K562 (cell line): ENCODE measurements around the gene SAP25. TPM values are rescaled to one million over a fixed set of nuclear protein-coding genes. Genes with fewer than 3 reads are reported as not detected.

ENCODE experiments used
- ATF6 ChIP-seq: sonication (generic); formaldehyde crosslinking; IDR thresholded peaks from 2 replicates; pipeline ENCODE4 v1.4.0; 2020; ENCODE audit warnings: mild to moderate bottlenecking, missing genetic modification reagents
- BCLAF1 ChIP-seq, 2 experiments: fragments of 450-650 bp in 1 of 2; IDR thresholded peaks; 2 replicates each; pipeline ENCODE4 v1.6.1; 2011 to 2017; ENCODE audit warnings: low read depth in 2 of 2, antibody characterized with exemption in 1 of 2, borderline replicate concordance in 1 of 2, low read length in 1 of 2, mild to moderate bottlenecking in 1 of 2, mixed read lengths in 1 of 2; ENCODE audit not compliant: control insufficient read depth in 1 of 2
- BRF1 ChIP-seq: IDR thresholded peaks from 3 replicates; pipeline ENCODE4 v1.6.1; 2011; ENCODE audit warnings: borderline replicate concordance, mild to moderate bottlenecking; ENCODE audit not compliant: insufficient read length; ENCODE audit errors: extremely low read depth
- CAMTA2 ChIP-seq: fragments of 250-450 bp; sonication (Bioruptor Pico); conservative IDR thresholded peaks from 2 replicates; pipeline ENCODE4 v1.5.1; 2022
- ESRRA ChIP-seq: fragments of 450-650 bp; IDR thresholded peaks from 2 replicates; pipeline ENCODE4 v1.6.1; 2014; ENCODE audit warnings: low read depth, mild to moderate bottlenecking, moderate library complexity, borderline replicate concordance
- HDAC8 ChIP-seq: fragments of 450-650 bp; IDR thresholded peaks from 2 replicates; pipeline ENCODE4 v1.6.1; 2016; ENCODE audit warnings: mild to moderate bottlenecking, missing genetic modification characterization, moderate library complexity, missing compliant biosample characterization
- MITF ChIP-seq: IDR thresholded peaks from 2 replicates; pipeline ENCODE4 v1.6.1; 2014; ENCODE audit warnings: antibody characterized with exemption
- NONO ChIP-seq, 2 experiments: fragments of 200-400 bp in 1 of 2; fragments of 450-650 bp in 1 of 2; formaldehyde crosslinking in 1 of 2; IDR thresholded peaks; 2 replicates each; pipeline ENCODE4 v1.6.1; 2017; ENCODE audit warnings: low read depth in 2 of 2, mild to moderate bottlenecking in 2 of 2, moderate library complexity in 2 of 2, low read length in 1 of 2
- NR2C2 ChIP-seq, 2 experiments: fragments of 200-800 bp in 1 of 2; sonication (Bioruptor generic) in 1 of 2; sonication (generic) in 1 of 2; formaldehyde crosslinking in 1 of 2; IDR thresholded peaks; 2 replicates each; pipeline versions ENCODE4 v1.6.1 to v1.8.0; 2016 to 2022; ENCODE audit warnings: mild to moderate bottlenecking in 1 of 2, missing compliant biosample characterization in 1 of 2, missing genetic modification characterization in 1 of 2, missing genetic modification reagents in 1 of 2
- NR3C1 ChIP-seq: sonication (generic); formaldehyde crosslinking; IDR thresholded peaks from 2 replicates; pipeline ENCODE4 v1.8.1; 2022; ENCODE audit warnings: missing genetic modification reagents
- PCBP2 ChIP-seq: fragments of 200-400 bp; formaldehyde crosslinking; IDR thresholded peaks from 2 replicates; pipeline ENCODE4 v1.6.1; 2018; ENCODE audit warnings: low read length, low read depth, mild to moderate bottlenecking, moderate library complexity; ENCODE audit not compliant: poor library complexity, severe bottlenecking
- PYGO2 ChIP-seq: fragments of 450-650 bp; IDR thresholded peaks from 2 replicates; pipeline ENCODE4 v1.6.1; 2016; ENCODE audit warnings: mild to moderate bottlenecking, missing genetic modification characterization, moderate library complexity, missing compliant biosample characterization
- XRCC3 ChIP-seq: fragments of 450-650 bp; IDR thresholded peaks from 2 replicates; pipeline ENCODE4 v1.6.1; 2017; ENCODE audit warnings: mild to moderate bottlenecking, moderate library complexity
- ZBTB33 ChIP-seq: sonication (generic); formaldehyde crosslinking; IDR thresholded peaks from 2 replicates; pipeline ENCODE4 v1.8.1; 2023; ENCODE audit warnings: mild to moderate bottlenecking, missing genetic modification reagents
- ZNF124 ChIP-seq: sonication (generic); formaldehyde crosslinking; IDR thresholded peaks from 2 replicates; pipeline ENCODE4 v1.8.1; 2022; ENCODE audit warnings: missing genetic modification reagents
- ZNF263 ChIP-seq: sonication (generic); formaldehyde crosslinking; IDR thresholded peaks from 2 replicates; pipeline ENCODE4 v1.8.0; 2022; ENCODE audit warnings: mild to moderate bottlenecking, missing genetic modification reagents, borderline replicate concordance
- polyA plus RNA-seq, 8 experiments: library from polyadenylated mRNA; depleted of rRNA in 4 of 8; stranded (reverse) in 5 of 8; unstranded in 3 of 8; fragments of >200 nt; fragmentation: Nextera tagmentation in 2 of 8; fragmentation: Illumina TruSeq in 1 of 8; extraction: Ambion mirVana in 2 of 8; extraction: Trizol in 1 of 8; gene quantifications; 2 replicates each; pipeline versions ENCODE4 v1.2.1 to v1.2.3, GENCODE V29; 2011 to 2014; ENCODE audit warnings: inconsistent platforms in 1 of 8, missing spikeins in 1 of 8
- total RNA-seq, 7 experiments: library from RNA; depleted of rRNA in 6 of 7; stranded (reverse); fragments of >200 nt in 6 of 7; fragmentation: Illumina TruSeq in 2 of 7; extraction: Trizol in 2 of 7; gene quantifications; 2 replicates each; pipeline versions ENCODE4 v1.2.1 to v1.2.3, GENCODE V29; 2011 to 2021; ENCODE audit warnings: low replicate concordance in 1 of 7

SAP25 gene
- total and polyA plus RNA-seq, 9 of the 15 experiments (the other 6 are each of a cell fraction or from before 2014, with no cell fraction given): 0.13 to 5.3 (median 0.78) TPM; not detected in 1

GRCh38 chr7:100604976-100605911, 31.5 kb upstream of the SAP25 start (continued):
- TF ChIP-seq ZNF124 (CRISPR knock-in tag): no peak
- TF ChIP-seq ZNF263 (CRISPR knock-in tag): no peak
- TF ChIP-seq NR2C2 (CRISPR knock-in tag; IDR thresholded peaks at IDR 0.05): no peak
- peak; percentile 68 for TF ChIP-seq NR2C2 (tag; IDR thresholded peaks at IDR 0.05)
- peak; percentile 93 for TF ChIP-seq ESRRA
- TF ChIP-seq ATF6 (CRISPR knock-in tag): no peak
- peak; percentile 76; the same call in 1 of the 2 replicates for TF ChIP-seq ZBTB33 (CRISPR knock-in tag)
- TF ChIP-seq PCBP2: no peak
- no peak for TF ChIP-seq BRF1
- no peak for TF ChIP-seq CAMTA2 (CRISPR knock-in tag)
- TF ChIP-seq BCLAF1 (IDR thresholded peaks at IDR 0.05; ENCODE audit: borderline replicate concordance in 1 of 2, control insufficient read depth in 1 of 2, low read depth in 2 of 2, low read length in 1 of 2): no peak
- no peak for TF ChIP-seq NR3C1
- no peak for TF ChIP-seq NONO (IDR thresholded peaks at IDR 0.05; ENCODE audit: low read depth in 2 of 2, low read length in 1 of 2)
- TF ChIP-seq MITF: 0 out of 2 replicates have a peak, but pooled peaks have one; percentile 9
- no peak for TF ChIP-seq XRCC3
- no peak for TF ChIP-seq PYGO2
- no peak for TF ChIP-seq HDAC8 (tag)
